HG03095 (cell line): ENCODE measurements around the gene MEF2A.
A peak's percentile ranks its signal among the peaks of the same experiment; 100 is the strongest.

Experiments
- ATAC-seq: cut with Tn5 transposase; IDR thresholded peaks from one replicate; pipeline ENCODE4 v1.9.1; 2021; ENCODE audit warnings: moderate library complexity; ENCODE audit not compliant: unreplicated experiment

Gene MEF2A

DNA sequence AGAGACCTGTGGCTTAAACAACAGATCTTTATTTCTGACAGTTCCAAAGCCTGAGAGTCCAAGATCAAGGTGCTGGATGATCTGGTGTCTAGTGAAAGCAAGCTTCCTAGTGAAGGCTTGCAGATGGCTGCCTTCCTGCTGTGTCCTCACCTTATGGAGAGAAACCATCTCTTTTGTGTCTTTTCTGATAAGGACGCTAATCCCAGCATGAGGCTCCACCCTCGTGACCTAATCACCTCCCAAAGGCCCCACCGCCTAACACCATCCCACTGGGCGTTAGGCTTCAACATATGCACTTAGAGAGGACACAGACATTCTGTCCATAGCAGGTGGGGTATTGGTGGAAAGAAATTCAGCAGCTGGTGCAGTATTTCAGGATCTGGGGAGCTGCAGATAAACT lies 187.3 kb downstream of the MEF2A start:
- ATAC-seq: no peak

DNA sequence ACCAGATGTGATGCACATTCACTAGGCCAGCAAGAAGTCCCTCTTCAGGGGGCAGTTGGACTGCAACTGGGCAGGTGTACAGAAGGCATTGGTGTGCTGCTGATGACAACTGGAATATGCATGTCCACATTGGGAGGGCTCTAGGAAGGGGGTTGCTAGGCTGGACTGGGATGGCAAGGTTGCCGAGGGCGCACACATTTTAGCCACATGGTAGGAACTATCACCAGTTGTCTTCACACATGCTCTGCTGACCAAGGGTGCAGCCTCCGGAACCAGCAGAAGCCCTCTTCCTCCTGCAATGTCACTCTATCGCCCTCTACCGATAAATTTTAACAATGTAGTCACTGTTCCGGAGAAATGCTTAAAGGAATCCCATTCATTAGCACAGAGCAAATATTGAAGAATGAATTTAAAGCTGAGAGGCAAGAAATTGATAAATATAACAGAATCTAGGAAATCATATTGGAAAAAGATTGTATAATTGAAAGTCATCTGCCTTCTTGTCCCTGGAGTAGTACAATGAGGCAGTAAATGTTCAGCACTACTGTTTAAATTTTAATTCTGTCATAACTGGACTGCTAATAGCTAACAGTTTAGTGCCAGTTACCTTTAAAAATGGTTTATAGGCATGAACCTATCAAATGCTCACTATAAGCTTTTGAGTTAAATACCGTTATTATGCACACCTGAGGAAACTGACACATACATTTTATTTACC lies 190.1 kb downstream of the MEF2A start:
- ATAC-seq: peak; percentile 92

DNA sequence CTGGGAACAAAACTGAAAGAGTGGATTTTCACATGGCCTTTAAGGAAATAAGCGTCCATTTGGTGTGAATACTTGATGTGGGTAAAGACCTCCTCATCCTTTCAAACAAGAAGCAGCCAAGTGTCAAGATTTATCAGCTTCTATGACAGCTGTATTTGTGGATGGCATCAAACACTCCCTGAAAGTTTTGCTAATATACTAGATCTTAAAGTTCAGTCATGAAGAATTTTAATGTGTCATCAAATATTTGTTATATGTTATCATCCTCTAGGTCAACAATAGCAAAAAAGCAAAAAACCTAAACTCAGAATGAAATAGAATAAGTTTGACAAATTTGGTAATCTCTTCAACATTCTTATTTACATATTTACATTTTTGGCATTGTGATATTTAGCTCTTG lies 196.5 kb downstream of the MEF2A start:
- ATAC-seq: no peak

DNA sequence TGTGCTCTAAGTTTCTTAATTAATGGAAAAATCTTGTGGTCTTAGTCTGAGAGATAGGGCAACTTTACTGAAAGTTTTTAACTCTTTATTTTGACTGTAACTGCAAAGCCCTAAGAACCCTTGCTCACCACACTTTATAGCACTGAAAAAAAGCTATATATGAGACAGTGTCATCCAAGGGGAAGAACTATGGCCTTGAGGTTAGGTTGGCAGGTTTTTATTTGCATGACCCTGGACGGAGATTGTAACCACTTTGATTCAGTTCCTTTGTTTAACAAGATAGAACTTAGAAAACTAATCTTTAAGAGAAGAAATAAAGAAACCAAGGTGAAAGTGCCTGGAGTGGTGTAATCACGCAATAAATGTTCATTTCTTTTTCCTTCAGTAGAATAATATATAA lies 198.0 kb downstream of the MEF2A start:
- no peak for ATAC-seq

DNA sequence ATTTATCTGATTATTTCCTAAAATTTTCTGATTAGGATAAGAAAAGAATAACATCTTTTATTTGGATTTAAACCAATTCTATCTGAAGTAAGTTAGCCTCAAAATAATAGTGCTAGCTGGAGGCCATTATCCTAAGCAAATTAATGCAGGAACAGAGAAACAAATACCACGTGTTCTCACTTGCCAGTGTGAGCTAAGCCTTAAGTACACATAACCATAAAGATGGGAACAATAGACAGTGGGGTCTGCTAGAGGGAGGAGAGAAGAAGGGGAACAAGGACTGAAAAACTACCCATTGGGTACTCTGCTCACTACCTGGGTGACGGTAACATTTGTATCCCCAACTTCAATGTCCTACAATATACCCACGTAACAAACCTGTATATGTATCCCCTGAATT lies 198.7 kb downstream of the MEF2A start:
- ATAC-seq: no peak
